Testis (tissue), 2 donors: Measurements from ENCODE around the gene SYT1.

Experiments used
- CTCF ChIP-seq, 3 experiments: fragments of 450-650 bp in 2 of 3; fragments of 200-600 bp in 1 of 3; sonication (generic) in 1 of 3; IDR thresholded peaks; one replicate each; pipeline ENCODE4 v1.5.1; 2016 to 2019; ENCODE audit warnings: antibody characterized with exemption in 3 of 3, mild to moderate bottlenecking in 2 of 3, moderate library complexity in 1 of 3
- POLR2A ChIP-seq: fragments of 450-650 bp; IDR thresholded peaks from one replicate; pipeline ENCODE4 v1.6.1; 2017; ENCODE audit warnings: antibody characterized with exemption, mild to moderate bottlenecking, moderate library complexity

GRCh38 chr12:79020106-79020505 is 155.5 kb downstream of the SYT1 start:
- no peak for TF ChIP-seq CTCF (IDR thresholded peaks at IDR 0.05)
- TF ChIP-seq POLR2A, result no peak
